ENCODE results near the gene SNORC.

DNA sequence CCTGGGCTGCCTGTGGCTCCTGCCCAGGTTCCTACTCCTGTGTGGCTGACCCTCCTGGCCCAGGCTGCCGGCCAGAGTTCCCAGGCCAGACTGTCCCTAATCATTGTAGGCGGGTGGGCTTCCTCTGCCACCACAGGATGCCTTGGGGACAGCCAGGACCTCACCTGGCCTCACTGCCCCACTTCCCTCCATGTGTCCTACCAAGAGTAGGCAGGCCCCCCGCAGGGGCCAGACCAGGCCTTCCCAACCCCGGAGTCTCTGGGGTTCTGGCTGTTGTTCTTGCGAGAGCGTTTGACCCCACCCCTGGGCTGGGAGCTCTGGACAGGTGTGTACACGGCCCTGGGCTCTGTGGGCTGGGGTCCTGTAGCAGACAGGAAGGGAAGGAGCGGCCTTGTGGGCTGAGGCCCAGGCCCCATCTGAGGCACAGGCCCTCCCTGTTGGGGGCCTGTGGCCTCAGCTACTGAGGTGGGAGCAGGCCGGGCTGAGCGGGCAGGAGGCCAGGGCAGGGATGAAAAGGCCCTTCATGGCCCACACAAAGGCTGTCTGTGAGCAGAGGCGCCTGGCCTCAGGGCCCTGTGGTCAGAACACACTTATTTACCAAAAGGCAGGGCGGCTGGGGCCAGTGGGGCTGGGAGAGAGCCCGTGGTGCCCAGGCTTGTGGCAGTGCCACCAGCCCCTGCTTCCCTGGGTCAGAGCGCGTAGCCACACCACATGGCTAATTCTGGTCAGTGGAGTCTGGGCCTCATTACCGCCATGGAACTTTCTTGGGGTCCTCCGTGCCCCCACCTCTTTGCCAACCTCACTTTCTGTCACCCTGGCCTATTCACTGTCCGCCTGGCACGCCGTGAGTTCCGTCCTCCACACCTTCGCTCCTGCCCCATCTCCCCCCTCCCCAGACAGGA, 2.0 kb downstream of the SNORC start:
- no peak for TF ChIP-seq CTCF (conservative IDR thresholded peaks at IDR 0.05; ENCODE audit: low read depth, low read length)
- TF ChIP-seq RAD21 (IDR thresholded peaks at IDR 0.05; ENCODE audit: low read length), result no peak
- TF ChIP-seq MAFK (IDR thresholded peaks at IDR 0.05; ENCODE audit: low read depth, low read length), result no peak
- TF ChIP-seq POLR2A (IDR thresholded peaks at IDR 0.05; ENCODE audit: low read depth, low read length), result no peak
- TF ChIP-seq SMC3 (IDR thresholded peaks at IDR 0.05; ENCODE audit: low read depth, low read length), result no peak
- TF ChIP-seq CHD1 (IDR thresholded peaks at IDR 0.05; ENCODE audit: low read depth, low read length), result no peak
- TF ChIP-seq NFE2L2 (IDR thresholded peaks at IDR 0.05; ENCODE audit: low read depth, low read length), result no peak
- no peak for TF ChIP-seq FOS (IDR thresholded peaks at IDR 0.05; ENCODE audit: low read depth, low read length)
